DMS114 treated with DMSO at 0.1 percent for 48 hours (cell line): ENCODE data around the gene ARHGAP42.

Experiments used
- DNase-seq: peaks from one replicate; lab custom pipeline; 2025; ENCODE audit not compliant: unreplicated experiment; lab: John Stamatoyannopoulos, UW

Gene ARHGAP42

DNA sequence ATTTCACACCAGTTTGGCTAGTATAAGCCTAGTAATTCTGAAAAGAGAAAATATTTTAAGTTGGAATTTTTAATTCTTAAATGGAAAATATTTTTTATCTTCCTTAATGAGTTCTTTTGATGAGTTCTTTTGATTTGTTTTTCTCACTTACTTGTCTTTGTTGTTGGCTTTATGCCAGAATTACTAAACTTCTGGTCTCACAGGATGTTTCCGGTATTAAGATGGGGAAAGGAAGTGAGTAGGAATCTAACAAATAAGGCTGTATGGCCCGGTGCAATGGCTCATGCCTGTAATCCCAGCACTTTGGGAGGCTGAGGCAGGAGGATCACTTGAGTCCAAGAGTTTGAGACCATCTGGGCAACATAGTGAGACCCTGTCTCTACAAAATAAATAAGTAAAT is 106.4 kb downstream of the ARHGAP42 start:
- no peak for DNase-seq

DNA sequence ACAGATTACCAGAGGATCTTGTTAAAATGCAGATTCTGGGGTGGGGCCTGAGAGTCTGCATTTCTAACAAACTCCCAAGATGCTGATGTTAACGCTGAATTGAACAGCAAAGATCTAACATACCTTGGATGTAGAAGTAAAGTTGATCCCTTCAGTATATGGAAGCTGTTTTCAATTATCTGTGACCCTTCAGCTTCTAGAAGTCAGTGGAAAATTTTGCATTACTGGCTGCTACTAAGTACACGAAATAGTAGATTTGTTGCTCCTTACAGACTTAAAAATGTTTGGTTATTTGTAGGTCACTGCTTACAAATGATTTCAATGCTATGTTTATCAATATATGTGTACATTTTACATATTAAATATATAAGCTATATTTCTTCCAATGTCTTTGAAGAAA is 107.4 kb downstream of the ARHGAP42 start:
- DNase-seq = no peak

DNA sequence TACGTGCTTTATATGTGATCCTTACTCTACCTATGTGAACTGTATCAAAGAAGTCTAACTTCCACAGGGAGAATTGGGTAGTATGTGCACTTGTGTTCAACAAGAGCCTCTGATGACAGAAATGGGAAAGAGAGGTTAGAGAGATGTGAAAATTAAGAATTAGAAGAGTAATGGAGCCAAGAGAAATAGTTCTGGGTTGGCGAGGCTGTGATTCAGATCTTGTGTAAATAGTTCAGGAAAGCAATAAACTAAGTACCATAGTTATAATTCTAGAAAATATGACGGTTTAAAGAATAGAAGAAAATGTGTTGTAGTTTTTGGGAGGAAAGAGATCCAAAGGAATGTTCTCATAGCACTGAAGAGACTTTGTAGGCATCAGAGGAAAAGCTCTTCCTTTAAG is 112.4 kb downstream of the ARHGAP42 start:
- no peak for DNase-seq

DNA sequence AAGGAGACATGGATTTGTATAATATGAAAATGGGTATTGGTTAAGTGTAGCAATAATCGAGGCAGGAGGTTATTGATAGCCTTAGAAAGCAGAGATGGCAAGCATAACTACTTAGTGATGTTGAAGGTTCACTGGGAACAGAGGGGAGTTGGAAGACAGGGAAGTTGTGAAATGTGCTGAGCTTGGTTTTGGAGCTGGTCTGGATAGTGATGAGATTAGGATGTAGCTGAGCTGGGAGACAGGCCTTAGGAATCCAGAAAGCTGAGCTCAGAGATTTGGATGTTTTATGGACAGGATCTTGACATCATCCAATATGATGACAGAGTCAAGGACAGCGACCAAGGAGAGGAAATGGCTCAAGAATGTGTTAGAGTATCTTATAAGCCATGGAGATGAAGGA is 113.1 kb downstream of the ARHGAP42 start:
- DNase-seq = no peak

DNA sequence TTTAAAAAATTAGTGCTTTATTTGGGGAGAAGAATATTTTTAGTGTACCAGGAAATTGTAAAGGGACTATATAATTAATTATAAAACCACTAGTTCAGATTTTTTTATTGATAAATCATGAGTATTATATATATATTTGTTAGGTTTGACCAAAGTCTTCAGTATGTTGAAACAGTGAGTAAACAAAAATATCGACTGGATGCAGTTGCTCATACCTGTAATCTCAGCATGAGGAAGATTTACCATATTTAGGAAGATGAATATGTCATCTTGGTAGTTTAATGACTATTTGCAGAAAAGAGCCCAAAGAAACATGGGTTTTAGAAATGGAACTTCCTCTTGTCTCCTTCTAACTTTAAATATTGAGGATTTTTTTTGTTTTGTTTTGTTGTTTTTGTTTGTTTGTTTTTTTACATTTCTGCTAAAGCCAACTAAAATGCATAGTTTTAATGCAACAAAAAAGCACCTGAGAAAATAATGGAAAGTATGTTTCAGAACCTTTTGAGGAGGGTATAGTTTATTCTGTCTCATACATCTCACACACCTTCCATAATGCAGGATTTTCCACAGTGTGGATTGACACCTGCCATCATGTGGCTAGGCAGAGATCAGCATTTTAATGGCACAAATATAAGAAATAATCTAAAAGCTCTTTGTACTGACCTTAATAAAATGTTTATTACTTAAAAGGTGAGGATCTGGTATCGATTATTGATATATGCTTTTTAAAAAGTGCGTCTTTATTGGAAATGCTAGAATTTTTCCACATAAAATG is 114.3 kb downstream of the ARHGAP42 start:
- DNase-seq = no peak

DNA sequence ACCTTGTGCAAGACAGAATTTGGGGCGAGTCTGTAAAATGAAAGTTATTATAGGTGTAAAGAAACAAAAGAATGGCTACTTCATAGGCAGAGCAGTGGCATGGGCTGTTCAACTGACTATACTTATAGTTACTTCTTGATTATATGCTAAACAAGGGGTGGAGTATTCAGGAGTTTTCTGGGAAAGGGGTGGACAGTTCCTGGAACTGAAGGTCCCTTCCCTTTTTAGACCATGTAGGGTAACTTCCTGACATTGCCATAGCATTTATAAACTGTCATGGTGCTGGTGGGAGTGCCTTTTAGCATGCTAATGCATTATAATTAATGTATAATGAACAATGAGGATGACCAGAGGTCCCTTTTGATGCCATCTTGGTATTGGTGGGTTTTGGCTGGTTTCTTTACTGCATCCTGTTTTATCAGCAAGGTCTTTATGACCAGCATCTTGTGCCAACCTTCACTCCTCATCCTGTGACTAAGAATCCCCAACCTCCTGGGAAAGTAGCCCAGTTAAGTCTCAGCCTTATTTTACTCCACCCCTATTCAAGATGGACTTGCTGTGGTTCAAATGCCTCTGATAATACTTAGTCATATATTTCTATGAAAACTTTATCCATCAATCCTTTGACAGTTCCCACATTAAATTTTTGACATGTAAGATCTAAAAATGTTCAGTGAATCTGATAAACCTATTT is 118.6 kb downstream of the ARHGAP42 start:
- no peak for DNase-seq

DNA sequence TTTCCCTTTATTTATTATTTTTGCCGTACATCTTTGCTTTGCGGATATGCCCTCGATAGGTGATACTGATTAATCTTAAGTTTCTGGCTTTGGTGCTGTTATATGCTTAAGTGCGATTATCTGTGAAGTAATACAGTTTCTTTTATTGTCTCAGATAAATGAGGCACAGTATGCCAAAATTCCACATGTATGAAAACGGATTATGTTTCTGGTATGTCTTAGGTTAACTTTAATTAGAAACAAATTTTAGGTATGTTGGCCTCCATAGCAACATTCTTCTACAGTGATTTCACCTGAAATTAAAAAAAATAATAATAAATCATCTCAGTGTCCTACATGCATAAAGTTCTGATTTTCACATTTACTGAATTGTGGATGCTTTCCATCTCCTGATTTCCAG is 119.2 kb downstream of the ARHGAP42 start:
- no peak for DNase-seq

DNA sequence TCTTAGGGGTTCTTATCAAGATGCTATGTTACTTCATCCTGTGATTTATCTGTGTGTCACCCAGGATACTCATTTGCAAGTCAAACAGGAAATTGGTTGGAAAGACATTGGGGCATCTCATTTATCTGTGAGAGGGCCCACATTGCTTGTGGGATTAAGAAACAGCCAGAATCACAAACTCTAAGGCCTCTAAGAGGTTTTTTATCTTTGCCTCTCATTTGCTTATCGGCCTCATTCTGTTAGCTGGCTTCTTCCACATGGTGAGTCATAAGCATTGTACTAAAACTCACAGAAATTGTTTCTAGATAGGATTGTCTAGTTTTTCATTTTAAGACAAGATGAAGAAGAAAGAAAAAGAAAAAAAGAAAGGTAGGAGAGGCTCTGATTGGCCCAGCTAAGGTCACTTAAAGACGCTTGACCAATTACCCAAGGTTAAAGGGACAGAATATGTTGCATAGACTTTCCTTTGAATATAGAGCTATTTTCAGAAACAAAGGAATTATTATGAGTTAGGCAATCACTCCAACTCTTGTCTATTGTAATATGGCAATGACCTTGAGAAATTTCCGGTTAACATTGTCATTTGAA is 121.9 kb downstream of the ARHGAP42 start:
- no peak for DNase-seq

DNA sequence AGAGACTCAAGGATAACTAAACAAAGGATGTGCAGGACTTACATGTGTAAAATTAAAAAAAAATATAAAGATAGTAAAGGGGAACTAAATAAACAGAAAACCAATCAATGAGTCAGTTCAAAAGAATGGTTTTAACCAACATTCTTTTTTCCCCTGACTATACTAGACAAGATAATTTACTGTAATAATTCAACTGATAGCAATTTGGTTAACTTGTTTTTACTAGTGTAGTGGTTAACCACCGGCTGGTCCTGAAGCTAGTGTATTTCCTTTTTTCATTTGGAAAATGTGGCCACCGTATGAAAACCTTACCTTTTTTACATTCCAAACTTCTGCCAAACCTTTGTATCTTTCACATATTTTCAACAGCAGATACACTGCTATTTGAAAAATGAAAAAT is 123.1 kb downstream of the ARHGAP42 start:
- DNase-seq = no peak

DNA sequence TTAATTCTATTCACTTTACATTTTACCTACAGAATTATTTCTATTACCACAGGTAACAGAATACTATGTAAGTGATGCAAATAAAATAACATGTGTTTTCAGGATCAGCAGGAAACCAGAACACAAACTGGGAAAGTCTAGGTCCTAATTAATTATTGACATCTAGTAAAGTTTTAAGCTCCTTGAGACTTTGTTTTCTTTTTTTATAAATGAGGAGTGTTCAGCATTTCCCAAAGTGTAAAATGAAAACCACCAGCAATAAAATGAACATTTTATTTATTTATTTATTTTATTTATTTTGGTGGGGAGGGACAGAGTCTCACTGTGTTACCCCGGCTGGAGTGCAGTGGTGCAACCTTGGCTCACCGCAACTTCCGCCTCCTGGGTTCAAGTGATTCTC is 123.6 kb downstream of the ARHGAP42 start:
- DNase-seq = no peak

DNA sequence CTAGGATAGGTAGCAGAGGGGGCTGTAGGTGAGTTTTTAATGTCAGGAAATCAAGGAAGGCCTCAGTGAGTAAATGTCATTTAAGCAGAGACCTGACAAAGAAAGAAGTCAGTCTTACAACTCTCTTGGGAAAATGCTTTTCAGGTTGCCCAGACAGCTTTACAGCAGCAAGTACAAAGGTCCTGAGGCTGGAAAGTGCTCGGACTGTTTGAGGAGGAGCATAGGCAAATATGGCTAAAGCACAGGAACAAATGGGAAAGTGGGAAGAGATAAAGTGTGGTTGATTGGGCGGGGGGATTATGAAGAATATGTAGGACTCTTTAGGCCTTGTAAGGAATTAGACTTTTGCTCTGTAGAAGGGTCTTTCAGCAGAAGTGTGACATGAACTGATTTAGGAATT is 125.4 kb downstream of the ARHGAP42 start:
- no peak for DNase-seq

DNA sequence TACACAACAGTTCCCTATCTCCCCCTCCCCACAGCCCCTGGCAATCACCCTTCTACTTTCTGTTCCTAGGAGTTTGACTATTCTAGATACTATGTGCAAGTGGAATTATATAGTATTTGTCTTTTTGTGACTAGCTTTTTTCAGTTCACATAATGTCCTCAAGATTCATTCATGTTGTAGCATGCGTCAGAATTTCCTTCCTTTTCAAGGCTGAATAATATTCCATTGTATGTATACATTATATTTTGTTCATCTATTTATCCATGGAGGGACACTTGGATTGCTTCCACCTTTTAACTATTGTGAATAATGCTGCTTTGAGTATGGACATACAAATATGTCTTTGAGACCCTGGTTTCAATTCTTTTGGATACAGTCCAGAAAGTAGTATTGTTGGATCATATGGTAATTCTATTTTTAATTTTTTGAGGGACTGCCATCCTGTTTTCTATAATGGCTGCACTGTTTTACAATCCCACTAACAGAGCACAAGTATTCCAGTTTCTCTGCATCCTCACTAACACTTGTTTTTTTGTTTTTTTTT is 128.8 kb downstream of the ARHGAP42 start:
- no peak for DNase-seq

DNA sequence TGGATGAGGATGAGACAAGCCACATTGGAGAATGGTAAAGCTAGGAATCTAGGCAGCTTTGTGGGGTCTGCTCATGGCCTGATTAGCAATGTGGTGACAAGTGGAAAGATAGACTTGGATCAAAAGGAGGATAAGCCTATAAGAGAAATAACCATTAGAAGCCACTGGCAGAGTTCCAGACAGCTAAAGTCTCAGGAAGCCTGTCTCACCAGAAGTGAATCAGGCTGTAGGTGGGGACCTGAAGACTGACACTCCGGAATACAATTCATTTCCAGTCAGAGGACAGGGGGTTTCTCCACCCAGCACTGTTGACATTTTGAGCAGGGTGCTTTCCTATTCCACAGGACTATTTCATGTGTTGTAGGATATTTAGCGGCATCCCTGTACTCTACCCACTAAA is 129.7 kb downstream of the ARHGAP42 start:
- no peak for DNase-seq

DNA sequence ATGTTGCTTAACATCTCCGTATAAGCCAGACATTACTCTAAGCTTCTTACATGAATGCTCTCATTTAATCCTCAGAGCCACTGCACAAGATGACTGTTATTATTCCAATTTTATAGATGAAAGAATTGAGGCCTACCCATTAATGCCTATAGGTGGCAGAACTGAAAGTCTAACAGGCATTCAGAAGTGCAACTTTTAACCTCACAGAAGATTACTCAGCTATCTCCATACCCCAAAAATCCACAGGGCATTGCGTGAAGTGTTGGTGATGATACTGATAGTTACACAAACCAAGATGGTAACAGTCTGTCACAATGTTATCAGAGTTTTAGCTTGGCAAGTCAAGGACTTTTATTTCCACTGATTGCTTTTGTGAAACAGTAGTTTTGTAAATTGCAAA is 130.5 kb downstream of the ARHGAP42 start:
- no peak for DNase-seq

DNA sequence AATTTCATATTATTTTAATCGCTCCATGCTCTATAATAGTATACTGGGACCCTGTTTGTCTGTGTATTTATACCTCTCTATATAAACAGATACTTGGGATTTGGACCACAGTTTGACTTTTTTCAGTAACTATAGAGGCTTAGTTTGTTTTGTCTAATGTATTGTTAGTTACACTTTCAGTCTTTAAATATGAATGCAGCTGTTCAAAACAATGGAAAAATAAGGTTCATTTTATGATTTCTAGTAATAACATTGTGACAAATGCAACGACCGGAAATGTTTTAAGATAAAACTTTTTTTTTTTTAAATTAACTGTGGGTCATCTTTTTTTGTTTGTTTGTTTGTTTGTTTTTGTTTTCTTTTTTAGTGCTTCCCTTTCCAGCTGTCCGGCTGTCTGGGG is 133.5 kb downstream of the ARHGAP42 start:
- no peak for DNase-seq

DNA sequence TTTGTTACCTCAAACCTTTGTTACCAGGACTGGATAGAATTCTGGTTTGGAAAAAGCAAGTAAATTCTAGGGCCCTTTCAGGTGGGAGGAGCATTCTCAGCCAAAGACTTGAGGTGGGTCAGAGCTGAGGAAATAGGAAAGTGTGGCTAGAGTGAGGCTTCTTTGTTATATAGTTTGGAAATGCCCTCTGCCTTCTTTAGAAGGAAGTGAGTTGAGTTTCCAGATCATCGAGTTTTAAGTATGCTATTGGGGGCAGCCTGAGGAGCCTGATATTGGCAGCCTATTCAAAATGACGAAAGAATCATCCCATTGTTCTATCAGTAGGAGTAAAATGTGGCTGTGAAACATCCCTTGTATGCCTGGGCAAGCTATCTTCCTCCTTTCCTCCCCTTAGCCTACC is 134.1 kb downstream of the ARHGAP42 start:
- no peak for DNase-seq

DNA sequence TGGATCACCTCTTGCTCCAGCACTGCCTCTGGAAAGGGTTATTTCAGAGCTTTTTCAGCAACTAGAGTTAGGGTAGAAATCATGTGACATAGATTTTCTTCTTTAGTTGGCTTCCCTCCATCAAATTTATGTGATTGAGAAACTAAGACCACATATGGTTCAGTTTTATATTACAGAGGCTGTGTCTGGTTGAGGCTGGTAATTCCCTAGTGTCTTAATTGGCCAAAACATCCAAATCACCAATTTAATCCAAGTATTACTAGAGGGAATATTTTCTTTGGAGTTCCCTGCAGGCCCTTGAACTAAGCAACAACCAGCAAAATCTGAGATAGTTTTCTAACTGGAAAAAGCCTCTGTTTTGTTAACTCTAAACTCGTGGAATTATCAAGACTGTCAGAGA is 136.3 kb downstream of the ARHGAP42 start:
- DNase-seq = no peak

DNA sequence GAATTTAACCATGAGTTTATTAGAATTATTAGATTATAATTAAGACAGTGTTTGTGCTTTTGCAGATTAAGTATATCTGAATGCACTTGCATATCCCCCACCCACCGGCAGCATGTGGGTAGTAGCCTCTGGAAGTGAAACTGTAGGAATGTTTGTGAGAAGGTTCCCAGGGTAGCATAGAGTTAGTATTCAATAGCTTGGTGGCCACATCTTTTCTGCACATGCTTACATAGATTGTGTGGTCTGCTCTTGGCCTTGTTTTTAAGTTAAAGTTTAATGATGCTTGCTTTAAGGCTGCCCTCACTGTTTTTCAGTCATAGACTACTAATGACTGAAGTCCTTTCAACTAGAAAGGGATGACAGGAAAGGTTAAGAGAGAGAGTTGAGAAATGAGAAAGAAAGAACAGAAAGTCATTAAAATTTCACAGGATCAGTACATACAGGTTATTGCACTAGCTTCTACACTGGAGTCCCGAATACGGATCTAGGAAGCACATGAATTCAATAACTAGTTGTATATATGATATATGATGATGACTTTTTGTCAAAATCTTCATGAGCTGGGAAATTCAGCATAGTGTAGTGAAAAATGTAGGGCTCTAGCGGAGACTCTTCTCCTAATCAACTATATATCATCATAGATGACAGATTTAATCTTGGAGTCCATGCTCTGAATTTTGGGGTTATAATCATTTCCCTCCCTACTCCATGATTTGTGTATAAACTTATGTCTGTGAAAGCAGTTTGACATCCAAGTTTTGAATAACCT is 137.1 kb downstream of the ARHGAP42 start:
- DNase-seq = no peak

DNA sequence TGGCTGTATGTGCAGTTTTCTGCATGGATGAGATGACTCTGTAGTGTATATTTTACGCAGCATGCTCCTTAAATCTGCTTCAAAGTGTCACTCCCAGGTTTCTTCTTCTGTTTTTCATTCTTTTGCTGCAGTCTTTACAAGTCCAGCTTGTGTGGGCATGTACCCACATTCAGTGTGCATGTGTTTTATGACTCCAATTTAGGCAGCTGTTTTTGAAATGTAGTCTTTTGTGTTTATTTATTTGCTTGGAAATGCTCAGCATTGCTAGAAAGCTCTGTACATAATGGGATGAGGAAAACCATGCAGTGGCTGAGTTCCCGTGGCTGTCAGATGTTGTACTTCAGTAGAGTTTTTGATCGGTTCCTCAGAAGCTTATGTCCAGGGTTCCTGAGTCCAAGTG is 138.5 kb downstream of the ARHGAP42 start:
- DNase-seq = no peak

DNA sequence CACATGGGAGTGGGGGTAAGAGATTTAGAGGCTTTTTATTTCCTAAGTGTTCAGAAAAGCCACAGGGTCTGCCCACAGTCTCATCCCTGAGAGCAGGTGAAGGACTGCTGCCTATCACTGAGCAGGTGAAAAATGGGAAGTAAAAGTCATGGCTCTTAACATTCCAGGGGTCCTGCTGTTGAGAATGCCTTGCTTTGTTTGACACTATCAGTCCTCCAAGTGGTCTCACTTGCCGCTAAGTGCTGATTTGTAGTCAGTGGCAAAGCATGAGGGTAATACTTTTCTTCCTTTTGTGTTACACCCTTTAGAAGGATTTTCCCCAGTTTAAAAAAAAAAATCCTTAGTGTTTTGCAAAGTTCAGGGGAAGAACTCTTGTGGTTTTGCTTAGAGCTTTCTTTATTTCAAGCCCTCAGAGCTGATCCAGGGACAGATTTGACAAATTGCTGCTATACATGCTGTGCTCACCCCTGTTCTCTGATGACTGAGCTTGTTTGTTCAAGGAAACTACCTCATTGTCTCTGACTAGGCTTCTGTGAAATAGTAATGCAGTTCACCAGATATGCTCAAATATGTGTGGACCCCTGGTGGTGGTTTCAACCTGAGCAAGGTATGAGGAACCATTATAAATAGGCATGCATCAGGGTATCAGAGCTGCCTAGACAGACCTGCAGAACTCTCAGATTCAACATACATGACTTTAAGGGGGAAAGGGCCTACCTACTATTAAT is 141.0 kb downstream of the ARHGAP42 start:
- no peak for DNase-seq

DNA sequence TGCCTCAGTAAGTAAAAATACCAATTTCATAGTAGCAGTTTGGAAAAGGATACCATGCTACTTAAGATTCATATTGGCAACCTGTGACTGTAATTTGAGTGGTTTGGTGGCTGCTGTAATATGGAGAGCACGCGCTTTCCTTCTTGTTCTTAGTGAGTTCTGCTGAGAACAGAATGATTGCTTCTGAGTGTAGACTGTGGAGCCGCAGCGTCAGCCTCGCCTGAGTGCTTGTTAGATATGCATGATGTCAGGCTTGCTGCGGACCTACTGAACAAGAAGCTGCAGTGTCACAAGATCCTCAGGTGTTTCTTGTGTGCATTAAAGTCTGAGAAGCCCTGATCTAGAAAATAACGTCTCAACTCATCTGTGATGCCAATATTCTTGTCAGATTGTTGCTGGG is 143.2 kb downstream of the ARHGAP42 start:
- DNase-seq = no peak
